GM15510 (cell line): ENCODE data around the gene SPATA2L.

Source experiments
- POLR2A ChIP-seq: IDR thresholded peaks from 3 replicates; pipeline ENCODE4 v1.6.1; 2011; ENCODE audit warnings: borderline replicate concordance; ENCODE audit not compliant: insufficient read length; ENCODE audit errors: extremely low read depth

SPATA2L gene

GRCh38 chr16:89733322-89733721 is 31.8 kb upstream of the SPATA2L start:
- no peak for TF ChIP-seq POLR2A

DNA sequence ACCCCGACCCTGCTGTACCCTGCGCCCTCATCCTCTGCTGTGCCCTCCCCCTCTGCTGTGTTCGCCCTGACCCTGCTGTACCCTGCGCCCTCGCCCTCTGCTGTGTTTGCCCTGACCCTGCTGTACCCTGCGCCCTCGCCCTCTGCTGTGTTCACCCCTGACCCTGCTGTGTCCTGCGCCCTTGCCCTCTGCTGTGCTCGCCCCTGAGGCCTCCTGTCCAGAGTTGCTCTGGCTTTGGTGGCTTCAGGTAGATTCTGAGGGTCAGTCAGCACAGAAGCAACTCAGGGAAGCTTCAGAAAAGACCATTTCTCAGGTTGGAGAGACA is 31.4 kb upstream of the SPATA2L start:
- no peak for TF ChIP-seq POLR2A

DNA sequence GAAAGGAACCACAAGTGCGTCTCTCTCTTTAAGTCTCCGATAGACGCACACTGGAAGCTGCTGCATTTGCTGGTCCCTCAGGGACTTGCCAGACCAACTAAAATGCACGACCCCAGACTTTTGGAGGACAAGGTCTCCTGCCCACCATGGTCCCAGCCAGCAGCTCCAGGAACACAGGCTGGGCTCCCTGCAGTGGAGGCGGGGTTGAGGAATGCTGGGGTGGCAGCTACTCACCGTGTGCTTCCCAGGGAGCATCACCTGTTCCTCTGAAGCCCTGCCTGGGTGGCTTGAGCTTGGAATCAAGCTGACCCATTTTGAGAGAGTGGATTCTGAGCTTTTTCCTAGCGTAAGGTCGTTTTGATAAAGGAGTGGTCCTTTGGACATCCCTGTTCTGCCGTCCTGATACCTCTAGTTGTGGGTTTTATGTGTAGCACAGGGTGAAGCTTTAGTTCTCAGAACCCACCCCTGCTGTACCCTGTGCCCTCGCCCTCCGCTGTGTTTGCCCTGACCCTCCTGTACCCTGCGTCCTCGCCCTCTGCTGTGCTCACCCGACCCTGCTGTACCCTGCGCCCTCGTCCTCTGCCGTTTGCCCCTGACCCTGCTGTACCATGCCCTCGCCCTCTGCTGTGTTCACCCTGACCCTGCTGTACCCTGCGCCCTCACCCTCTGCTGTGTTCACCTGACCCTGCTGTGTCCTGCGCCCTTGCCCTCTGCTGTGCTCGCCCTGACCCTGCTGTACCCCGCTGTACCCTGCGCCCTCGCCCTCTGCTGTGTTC is 30.8 kb upstream of the SPATA2L start:
- TF ChIP-seq POLR2A: no peak

DNA sequence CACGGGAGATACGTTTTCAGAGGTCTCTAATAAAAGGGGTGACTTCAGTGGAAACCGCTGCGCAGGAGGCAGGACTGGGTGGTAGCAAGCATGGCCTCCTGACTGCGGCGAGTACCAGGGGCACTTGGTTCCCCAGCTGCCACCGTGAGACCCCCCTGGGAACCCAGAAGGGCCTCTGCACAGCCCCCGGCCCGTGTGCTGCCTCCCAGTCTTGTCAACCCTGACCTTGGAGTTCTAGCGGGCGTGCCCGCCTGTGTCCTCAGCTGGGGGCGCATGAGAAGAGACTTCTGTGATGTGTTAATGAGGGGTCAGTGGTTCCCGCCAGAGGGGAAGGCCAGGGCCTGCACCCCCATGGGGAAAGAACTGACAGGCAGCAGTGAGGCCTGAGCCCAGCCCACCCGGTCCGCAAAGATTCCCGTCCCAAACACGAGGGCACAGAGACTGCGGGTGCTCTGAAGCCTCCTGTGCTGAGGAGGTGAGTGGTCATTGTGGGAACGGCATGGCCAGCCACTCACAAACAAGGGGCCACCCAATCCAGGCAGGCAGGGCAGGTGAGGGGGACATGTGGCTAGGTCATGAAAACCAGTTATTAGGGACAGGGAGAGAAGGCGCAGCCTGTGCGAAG is 29.2 kb upstream of the SPATA2L start:
- no peak for TF ChIP-seq POLR2A

DNA sequence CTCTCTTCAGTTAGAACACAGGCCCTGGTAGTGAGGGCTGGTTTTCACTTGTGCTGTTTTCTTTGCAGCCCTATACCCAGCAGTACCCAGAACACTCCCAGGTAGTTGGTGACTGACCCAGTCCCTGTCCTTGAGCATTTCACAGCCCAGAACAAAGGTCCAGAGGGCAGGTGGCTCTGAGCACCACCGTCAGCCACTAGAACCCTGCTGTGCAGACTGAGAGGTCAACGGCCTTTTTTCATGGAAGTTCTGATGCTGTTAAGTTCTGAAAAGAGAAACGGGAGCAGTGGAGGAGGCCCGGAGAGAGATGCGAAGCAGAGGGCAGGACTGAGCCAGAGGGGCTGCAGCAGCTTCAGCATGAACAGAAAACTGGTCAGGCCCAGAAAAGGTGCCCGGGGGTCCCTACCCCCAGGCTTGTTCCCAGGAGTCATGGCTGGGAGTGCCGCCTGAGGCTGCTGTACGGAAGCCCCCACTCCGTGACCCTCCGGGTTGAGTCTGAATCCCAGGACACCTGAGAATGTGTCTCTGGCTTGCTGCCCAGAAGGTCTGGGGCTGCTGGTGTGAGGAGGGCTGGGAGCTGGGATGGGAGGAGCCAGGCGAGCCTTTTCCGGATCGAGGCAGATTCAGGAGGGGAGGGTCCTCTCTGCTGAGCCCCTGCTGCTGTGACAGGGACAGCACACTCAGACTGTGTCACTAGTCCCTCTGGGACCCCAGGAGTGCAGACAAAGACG is 28.5 kb upstream of the SPATA2L start:
- no peak for TF ChIP-seq POLR2A

DNA sequence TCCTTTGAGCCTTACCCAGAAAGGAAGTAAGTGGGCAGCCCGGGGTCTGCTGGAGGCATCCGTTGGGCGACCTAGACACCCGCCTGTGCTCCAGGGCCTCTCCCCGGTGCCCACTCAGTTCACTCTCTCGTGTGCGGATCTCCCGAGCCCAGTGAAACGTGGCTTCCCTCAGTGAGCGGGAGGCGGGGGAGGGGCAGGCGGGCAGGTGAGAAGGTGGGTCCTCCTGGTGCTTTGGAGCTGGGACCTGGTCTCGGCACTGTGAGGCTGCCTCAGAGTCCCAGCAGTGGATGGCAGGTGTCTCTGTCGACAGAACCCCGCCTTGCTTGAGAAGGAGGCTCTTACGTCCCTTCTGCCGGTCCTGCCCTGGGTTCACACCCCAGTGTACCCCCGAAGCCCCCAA is 27.8 kb upstream of the SPATA2L start:
- TF ChIP-seq POLR2A: no peak

- TF ChIP-seq POLR2A: no peak
These were observed 26.1 kb upstream of the SPATA2L start for GRCh38 chr16:89727406-89728120.

DNA sequence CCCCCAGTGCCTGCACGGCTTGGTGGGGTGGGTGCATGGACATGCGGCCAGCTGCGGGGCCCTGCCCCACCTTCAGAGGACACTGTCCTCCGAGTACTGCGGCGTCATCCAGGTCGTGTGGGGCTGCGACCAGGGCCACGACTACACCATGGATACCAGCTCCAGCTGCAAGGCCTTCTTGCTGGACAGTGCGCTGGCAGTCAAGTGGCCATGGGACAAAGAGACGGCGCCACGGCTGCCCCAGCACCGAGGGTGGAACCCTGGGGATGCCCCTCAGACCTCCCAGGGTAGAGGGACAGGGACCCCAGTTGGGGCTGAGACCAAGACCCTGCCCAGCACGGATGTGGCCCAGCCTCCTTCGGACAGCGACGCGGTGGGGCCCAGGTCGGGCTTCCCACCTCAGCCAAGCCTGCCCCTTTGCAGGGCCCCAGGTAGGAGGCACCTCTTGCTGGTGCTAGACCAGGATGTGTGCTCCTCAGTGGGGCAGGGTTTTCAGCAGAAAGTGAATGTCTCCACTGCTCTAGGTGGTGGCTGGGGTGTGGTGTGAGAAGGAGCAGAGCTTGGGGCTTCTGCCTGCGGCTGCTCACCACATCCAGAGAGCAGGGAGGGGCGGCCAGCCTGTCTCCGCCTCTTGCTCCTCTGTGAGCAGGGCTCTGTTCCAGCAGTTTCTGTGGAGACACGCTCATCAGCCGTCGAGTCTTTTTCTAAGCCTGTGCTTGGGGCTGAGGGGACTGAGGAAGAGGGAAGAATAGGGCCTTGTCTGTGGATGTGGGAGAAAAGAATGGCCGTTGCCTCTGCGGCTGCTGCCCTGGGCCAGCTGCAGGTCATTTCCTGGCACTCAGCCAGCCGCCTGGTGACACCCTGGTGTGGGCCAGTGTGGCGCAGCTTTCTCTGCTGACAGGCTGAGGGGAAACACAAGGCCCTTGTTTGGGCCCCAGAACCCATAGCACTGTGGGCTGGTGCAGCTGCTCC is 22.1 kb upstream of the SPATA2L start:
- no peak for TF ChIP-seq POLR2A

DNA sequence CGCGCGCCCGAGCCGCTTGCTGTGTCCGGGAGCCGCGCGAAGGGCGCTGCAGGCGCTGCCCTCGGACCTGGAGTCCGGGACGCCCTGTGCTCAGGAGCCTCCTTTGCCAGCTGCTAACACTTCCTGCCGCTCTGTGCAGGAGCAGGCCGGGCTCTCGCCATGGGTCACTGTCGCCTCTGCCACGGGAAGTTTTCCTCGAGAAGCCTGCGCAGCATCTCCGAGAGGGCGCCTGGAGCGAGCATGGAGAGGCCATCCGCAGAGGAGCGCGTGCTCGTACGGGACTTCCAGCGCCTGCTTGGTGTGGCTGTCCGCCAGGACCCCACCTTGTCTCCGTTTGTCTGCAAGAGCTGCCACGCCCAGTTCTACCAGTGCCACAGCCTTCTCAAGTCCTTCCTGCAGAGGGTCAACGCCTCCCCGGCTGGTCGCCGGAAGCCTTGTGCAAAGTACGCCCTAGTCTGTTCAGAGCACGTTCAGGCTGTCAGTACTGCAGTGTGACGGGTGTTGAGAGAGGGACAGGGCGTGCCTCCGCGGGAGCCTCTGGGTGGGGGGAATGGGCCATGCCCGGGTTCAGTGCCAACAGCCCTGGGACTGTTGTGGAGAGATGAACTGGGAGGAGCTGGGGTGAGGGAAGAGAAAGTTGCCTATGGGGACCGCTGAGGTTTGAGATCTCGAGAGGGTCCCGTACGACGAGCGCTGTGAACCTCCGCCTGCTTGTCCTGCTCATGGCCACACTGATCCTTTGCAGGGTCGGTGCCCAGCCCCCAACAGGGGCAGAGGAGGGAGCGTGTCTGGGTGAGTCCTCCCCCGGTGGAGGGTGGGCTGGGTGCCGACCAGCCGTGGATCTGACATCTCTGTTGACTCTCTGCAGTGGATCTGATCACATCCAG is 21.1 kb upstream of the SPATA2L start:
- TF ChIP-seq POLR2A: no peak

DNA sequence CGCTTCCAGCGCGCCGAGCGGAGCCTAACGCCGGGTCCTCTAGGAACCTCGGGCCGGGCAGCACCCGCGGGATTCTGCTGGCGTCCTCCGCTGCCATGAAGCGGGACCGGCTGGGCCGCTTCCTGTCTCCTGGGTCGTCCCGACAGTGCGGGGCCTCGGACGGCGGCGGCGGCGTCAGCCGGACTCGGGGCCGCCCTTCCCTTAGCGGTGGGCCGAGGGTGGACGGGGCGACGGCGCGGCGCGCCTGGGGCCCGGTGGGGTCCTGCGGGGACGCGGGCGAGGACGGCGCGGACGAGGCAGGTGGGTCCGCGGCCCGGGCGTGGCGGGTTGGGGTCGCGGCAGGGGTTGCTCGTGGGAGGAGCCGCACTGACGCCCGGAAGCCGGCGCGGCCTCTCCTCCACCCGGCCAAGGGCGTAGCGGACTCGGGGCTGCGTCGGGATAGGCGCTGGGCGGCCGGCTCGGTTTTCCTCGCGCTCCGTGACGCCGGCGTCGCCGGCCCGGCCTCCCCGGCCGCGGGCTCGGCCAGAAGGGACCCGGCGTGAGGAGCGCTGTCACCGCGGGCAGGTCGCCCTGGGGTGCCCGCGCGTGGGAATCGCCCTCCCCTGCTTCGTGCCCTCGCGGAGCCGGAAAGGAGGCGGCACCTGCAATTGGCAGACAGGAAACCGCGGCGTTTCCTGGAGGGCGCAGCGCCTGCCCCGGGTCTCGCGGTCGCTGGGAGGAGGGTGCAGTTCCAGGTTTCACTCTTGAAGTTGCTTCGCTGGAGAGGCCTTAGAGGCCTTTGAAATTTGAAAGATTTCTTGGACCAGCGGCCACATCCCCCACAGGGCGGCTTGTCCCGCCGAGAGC is 20.3 kb upstream of the SPATA2L start:
- TF ChIP-seq POLR2A: peak; percentile 46

GRCh38 chr16:89720813-89721545 is 19.5 kb upstream of the SPATA2L start, which contains the start of the genes VPS9D1 and ZNF276:
TSS of gene VPS9D1 (minus strand) at chr16:89720898. CDS start at chr16:89720861, 37 bp downstream.
TSS of gene ZNF276 (plus strand) at chr16:89721537. CDS start at chr16:89721641, 104 bp downstream.
- TF ChIP-seq POLR2A: peak; percentile 66

- no peak for TF ChIP-seq POLR2A
These were observed 19.0 kb upstream of the SPATA2L start for GRCh38 chr16:89720551-89720812.
